Adrenal gland (tissue), 12 donors: ENCODE results near the gene HELZ2. TPM values are rescaled to one million over a fixed set of nuclear protein-coding genes. Genes with fewer than 3 reads are reported as not detected.

Experiments
- DNase-seq, 7 donors: peaks; one replicate each; pipeline ENCODE4 v3.0.0-alpha.2; 2019 to 2020
- H3K27ac ChIP-seq, 5 donors: fragments of 200-600 bp; sonication (generic) in 4 of 5; 1 replicate in 3 of 5; 2 replicates in 2 of 5; pipeline versions ENCODE4 v1.5.1 to v1.8.0; 2016 to 2020; ENCODE audit warnings: mild to moderate bottlenecking in 1 of 5
- H3K27me3 ChIP-seq: fragments of 200-600 bp; 2 replicates; pipeline ENCODE4 v1.8.0; 2021
- H3K36me3 ChIP-seq, 2 donors: fragments of 200-600 bp; replicated peaks in 1 of 2; 1 replicate in 1 of 2; 2 replicates in 1 of 2; pipeline versions ENCODE4 v1.5.1 to v1.8.0; 2018 to 2022
- H3K4me1 ChIP-seq, 2 donors: fragments of 200-600 bp; replicated peaks in 1 of 2; 1 replicate in 1 of 2; 2 replicates in 1 of 2; pipeline versions ENCODE4 v1.5.1 to v1.8.0; 2018 to 2021
- H3K4me3 ChIP-seq, 4 donors: fragments of 200-600 bp; sonication (generic) in 3 of 4; one replicate each; pipeline ENCODE4 v1.5.1; 2016 to 2018
- H3K9me3 ChIP-seq, 3 donors: fragments of 200-600 bp; sonication (generic) in 1 of 3; replicated peaks in 1 of 3; 1 replicate in 2 of 3; 2 replicates in 1 of 3; pipeline versions ENCODE4 v1.5.1 to v1.8.0; 2016 to 2021
- POLR2A ChIP-seq, 2 donors: fragments of 450-650 bp; IDR thresholded peaks; one replicate each; pipeline ENCODE4 v1.6.1; 2017; ENCODE audit warnings: antibody characterized with exemption in 2 of 2, mild to moderate bottlenecking in 2 of 2, moderate library complexity in 1 of 2
- WGBS, 4 donors: extraction: QIAGEN DNeasy Blood & Tissue Kit in 2 of 4; methylation state at CpG; one replicate each; pipeline versions ENCODE4 v1.1.5 to v1.1.7; 2013 to 2017; 5-methylcytosine and 5-hydroxymethylcytosine counted together
- intact Hi-C, 2 donors: fragments of 100-400 bp; cut with DNase I; formaldehyde crosslinking; loops; one replicate each; pipeline versions ENCODE4 v1.14.1 to v1.15.0; 2022 to 2023
- polyA plus RNA-seq, 3 donors: library from polyadenylated mRNA; stranded (reverse); fragments of 200-250 nt in 2 of 3; fragments of 350-450 nt in 1 of 3; fragmentation: Illumina TruSeq in 1 of 3; extraction: RNeasy Lipid Tissue Mini Kit (QIAGEN cat#74804) in 1 of 3; gene quantifications; one replicate each; pipeline ENCODE4 v1.2.3, GENCODE V29; 2013 to 2014
- total RNA-seq, 9 donors: library from RNA; depleted of rRNA in 4 of 9; stranded (reverse); fragments of >200 nt in 4 of 9; fragments of 120-200 nt in 1 of 9; fragmentation: NEBNext Ultra II Directional in 1 of 9; extraction: Animal tissue kit (Norgen Biotek cat#: 25700) in 1 of 9; gene quantifications; one replicate each; pipeline versions ENCODE4 v1.1.0 to v1.2.4, GENCODE V29; 2013 to 2023
- TF ChIP-seq, protein P1 (sequence below), 6 experiments: fragments of 450-650 bp in 4 of 6; fragments of 200-600 bp in 2 of 6; sonication (generic) in 1 of 6; IDR thresholded peaks; 1 replicate in 5 of 6; 2 replicates in 1 of 6; pipeline versions ENCODE4 v1.5.1 to v1.8.0; 2016 to 2021; ENCODE audit warnings: antibody characterized with exemption in 6 of 6, mild to moderate bottlenecking in 2 of 6, moderate library complexity in 1 of 6
- donor health status: healthy with polysubstance abuse.
- donor health status: Bipolar disorder and iron deficiency.
- donor health status: DM: yes; HTN: yes; CAD: no.
- donor health status: DM: no; HTN: no; CAD: no.
- donor health status: DM: no; HTN: no; CAD: no.
- donor health status: DM: yes; HTN: yes; CAD: no.

HELZ2 gene
- total and polyA plus RNA-seq, 12 donors: 3.7 to 54.4 (median 24.3) TPM

DNA sequence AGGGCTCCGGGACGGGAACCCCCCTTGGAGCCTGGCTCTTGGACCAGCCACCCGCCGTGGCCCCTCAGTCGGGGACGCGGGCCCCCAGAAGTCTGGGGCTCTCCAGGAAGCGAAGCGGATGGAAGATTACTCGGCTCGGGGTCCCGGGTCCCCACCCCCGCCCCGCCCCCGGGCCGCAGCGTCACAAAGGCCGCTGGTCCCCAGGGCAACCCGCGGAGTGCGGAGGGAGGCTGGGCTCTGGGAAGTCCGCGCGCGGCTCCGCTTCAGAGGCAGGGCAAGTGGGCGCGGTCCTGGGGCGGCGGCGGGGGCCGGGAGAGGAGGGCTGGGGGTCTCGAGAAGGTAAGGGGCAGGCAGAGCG, 20.1 kb downstream of the HELZ2 start, which contains the start of gene FNDC11:
Gene FNDC11, plus strand, starts transcription at position 227 of the 358 bp plus-strand sequence. CDS start 1,505 bp downstream, outside the sequence.
- intact Hi-C loops: no loop called here
- DNase-seq: peak in 3 of 7 donors; percentile 37 to 53 (median 41)

DNA sequence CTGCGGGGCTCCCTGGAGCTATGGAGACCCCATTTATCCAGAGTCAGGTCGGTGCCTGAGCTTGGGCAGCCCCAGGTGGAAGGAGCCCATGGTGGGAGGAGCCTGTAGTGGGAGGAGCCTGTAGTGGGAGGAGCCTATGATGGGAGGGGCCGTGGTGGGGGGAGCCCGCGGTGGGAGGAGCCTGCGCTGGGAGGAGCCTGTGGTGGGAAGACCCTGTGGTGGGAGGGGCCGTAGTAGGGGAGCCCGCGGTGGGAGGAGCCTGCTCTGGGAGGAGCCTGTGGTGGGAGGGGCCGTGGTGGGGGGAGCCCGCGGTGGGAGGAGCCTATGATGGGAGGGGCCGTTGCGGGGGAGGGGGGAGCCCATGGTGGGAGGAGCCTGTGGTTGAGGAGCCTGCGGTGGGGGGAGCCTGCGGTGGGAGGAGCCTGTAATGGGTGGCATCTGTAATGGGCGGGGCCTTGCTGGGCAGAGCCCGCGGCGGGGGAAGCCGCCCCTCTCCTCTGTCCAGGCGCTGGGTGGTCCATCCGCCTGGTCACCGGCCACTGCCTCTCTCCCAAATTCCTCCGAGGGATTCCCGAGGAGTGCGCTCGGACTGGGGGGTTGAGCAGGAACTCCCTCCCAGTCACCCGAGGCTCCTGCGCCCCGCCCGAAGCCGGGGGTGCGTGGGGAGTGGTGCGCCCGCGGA, 20.6 kb downstream of the HELZ2 start:
- H3K27me3 ChIP-seq: no peaks in the 10 kb centered on the region
- WGBS, 4 donors: 1 to 30% (median 13%) methylated on average over 2 to 37 of the region's 37 CpGs

More for the DNA sequence above, 20.1 kb downstream of the HELZ2 start, which contains the start of gene FNDC11:
- 0 to 2% (median 2%) methylated on average over 2 to 34 of the region's 34 CpGs; no CpG with 5 or more reads in 1 of the 4 donors for WGBS, 4 donors
- H3K27ac ChIP-seq: no peak within 1 kb of the TSS
- H3K4me3 ChIP-seq: peak within 1 kb of the TSS in 2 of 4 donors; percentile 48 to 55
- peaks cover 0 to 4% of the 10 kb centered on the region in 2 donors for H3K4me1 ChIP-seq
- H3K9me3 ChIP-seq: no peaks in the 10 kb centered on the region
- H3K27me3 ChIP-seq: no peaks in the 10 kb centered on the region
- TF ChIP-seq, protein P1, sequence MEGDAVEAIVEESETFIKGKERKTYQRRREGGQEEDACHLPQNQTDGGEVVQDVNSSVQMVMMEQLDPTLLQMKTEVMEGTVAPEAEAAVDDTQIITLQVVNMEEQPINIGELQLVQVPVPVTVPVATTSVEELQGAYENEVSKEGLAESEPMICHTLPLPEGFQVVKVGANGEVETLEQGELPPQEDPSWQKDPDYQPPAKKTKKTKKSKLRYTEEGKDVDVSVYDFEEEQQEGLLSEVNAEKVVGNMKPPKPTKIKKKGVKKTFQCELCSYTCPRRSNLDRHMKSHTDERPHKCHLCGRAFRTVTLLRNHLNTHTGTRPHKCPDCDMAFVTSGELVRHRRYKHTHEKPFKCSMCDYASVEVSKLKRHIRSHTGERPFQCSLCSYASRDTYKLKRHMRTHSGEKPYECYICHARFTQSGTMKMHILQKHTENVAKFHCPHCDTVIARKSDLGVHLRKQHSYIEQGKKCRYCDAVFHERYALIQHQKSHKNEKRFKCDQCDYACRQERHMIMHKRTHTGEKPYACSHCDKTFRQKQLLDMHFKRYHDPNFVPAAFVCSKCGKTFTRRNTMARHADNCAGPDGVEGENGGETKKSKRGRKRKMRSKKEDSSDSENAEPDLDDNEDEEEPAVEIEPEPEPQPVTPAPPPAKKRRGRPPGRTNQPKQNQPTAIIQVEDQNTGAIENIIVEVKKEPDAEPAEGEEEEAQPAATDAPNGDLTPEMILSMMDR (IDR thresholded peaks at IDR 0.05): no peak
- no peak for TF ChIP-seq POLR2A (IDR thresholded peaks at IDR 0.05)
- no peaks in the 10 kb centered on the region for H3K36me3 ChIP-seq

DNA sequence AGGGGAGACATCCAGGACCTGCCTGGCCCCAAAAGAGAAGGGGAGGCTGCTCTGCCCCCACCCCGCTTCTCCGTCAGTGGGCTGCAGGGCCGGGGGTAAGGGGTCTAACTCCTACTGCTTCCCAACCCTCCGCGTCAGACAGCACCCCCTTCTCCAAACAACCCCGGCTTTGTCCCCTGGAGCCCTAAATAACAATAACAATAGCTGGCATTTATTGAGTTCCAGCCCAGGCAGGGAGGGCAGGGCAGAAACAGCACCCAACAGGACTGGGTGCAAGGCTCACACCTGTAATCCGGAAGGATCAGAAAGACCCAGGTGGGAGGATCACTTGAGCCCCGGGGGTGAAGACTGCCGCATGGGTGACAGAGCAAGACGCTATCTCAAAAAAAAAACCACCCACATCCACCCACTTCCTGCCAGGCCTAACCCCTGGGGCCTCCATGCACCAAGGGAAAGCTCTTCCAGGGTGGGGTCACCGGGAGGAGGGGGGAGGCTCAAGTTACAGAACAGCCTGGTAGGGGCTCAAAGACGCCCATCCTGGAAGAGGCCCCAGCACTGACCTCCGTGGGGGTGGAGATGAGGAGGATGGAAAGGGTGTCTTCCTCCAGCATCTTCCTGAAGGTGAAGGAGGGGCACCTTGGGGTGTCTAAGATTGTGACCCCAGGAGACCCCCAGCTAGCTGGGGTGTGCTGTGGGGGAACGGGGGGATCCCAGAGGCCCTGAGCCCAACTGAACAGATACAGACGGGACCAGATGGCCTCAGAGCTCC, 21.4 kb downstream of the HELZ2 start:
- Histone ChIP-seq H3K27me3 (peaks cover 2% of the 10 kb centered on the region), H3K9me3 (no peaks in the 10 kb centered on the region), H3K36me3 (no peaks in the 10 kb centered on the region), H3K27ac (no peak overlapping the region), H3K4me3 (no peak overlapping the region), H3K4me1 (peaks cover 0 to 4% of the 10 kb centered on the region in 2 donors)
- DNase-seq: no peak
- intact Hi-C loops: no loop called here
- TF ChIP-seq, protein P1 (IDR thresholded peaks at IDR 0.05): no peak
- TF ChIP-seq POLR2A (IDR thresholded peaks at IDR 0.05): no peak
- WGBS, 4 donors: 45 to 66% (median 49%) methylated on average over 15 of the region's 15 CpGs

More for the DNA sequence above, 20.6 kb downstream of the HELZ2 start:
- TF ChIP-seq, protein P1 (IDR thresholded peaks at IDR 0.05): no peak
- no peak for TF ChIP-seq POLR2A (IDR thresholded peaks at IDR 0.05)
- Histone ChIP-seq H3K4me3 (peak overlapping the region in 2 of 4 donors; percentile 48 to 55), H3K36me3 (no peaks in the 10 kb centered on the region), H3K4me1 (peaks cover 0 to 4% of the 10 kb centered on the region in 2 donors), H3K27ac (no peak overlapping the region), H3K9me3 (no peaks in the 10 kb centered on the region)
- intact Hi-C loops: no loop called here
- DNase-seq: peak; percentile 69 to 89 (median 78)

DNA sequence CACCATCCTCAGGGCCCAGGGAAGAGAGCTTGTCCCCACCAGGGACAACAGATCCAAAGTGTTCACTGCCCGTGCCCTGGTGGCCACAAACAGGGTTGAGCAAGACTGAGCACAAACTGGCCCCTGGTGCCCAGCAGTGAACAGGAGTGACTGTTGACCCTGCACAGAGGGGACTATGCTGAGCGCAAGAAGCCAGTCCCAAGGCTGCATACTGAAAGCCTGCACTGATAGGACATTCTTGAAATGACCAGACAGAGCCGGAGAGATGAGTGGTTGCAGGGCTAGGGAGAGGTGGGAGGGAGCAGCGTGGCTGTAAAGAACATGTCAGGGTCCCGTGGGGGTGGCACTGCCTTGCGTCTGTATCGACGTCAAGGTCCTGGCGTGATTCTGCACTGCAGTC, 23.0 kb downstream of the HELZ2 start:
- TF ChIP-seq POLR2A (IDR thresholded peaks at IDR 0.05): no peak
- TF ChIP-seq, protein P1 (IDR thresholded peaks at IDR 0.05): no peak
- no peak for DNase-seq
- peaks cover 10% of the 10 kb centered on the region for H3K27me3 ChIP-seq
- WGBS, 4 donors: 44 to 62% (median 47%) methylated on average over 8 to 9 of the region's 9 CpGs
- peaks cover 0 to 4% of the 10 kb centered on the region in 2 donors for H3K4me1 ChIP-seq
- no peak overlapping the region for H3K4me3 ChIP-seq
- no peak overlapping the region for H3K27ac ChIP-seq
- no peaks in the 10 kb centered on the region for H3K36me3 ChIP-seq
- intact Hi-C loops: no loop called here
- H3K9me3 ChIP-seq: no peaks in the 10 kb centered on the region
